Parathyroid adenoma (tissue), 2 donors: ENCODE results near the gene LRRTM2.

ENCODE experiments used
- H2AFZ ChIP-seq: fragments of 300-600 bp; sonication (generic); one replicate; pipeline ENCODE4 v1.7.0; 2017; ENCODE audit warnings: antibody characterized with exemption, mild to moderate bottlenecking
- H3K27ac ChIP-seq: fragments of 300-600 bp; sonication (generic); one replicate; pipeline ENCODE4 v1.7.0; 2017
- H3K27me3 ChIP-seq: fragments of 300-600 bp; sonication (generic); one replicate; pipeline ENCODE4 v1.7.0; 2017; ENCODE audit warnings: low read length; ENCODE audit not compliant: control insufficient read depth, insufficient read depth
- H3K36me3 ChIP-seq: fragments of 300-600 bp; sonication (generic); one replicate; pipeline ENCODE4 v1.7.0; 2017; ENCODE audit warnings: low read length; ENCODE audit not compliant: control insufficient read depth, insufficient read depth
- H3K4me1 ChIP-seq: fragments of 300-600 bp; sonication (generic); one replicate; pipeline ENCODE4 v1.7.0; 2017; ENCODE audit warnings: control low read depth
- H3K4me2 ChIP-seq: fragments of 300-600 bp; sonication (generic); one replicate; pipeline ENCODE4 v1.7.0; 2017; ENCODE audit warnings: low read length
- H3K4me3 ChIP-seq: fragments of 300-600 bp; sonication (generic); one replicate; pipeline ENCODE4 v1.7.0; 2017; ENCODE audit warnings: low read depth, low read length
- H3K79me2 ChIP-seq: fragments of 300-600 bp; sonication (generic); one replicate; pipeline ENCODE4 v1.7.0; 2017; ENCODE audit warnings: control low read depth
- H3K9ac ChIP-seq: fragments of 300-600 bp; sonication (generic); one replicate; pipeline ENCODE4 v1.7.0; 2017; ENCODE audit warnings: mild to moderate bottlenecking
- H3K9me3 ChIP-seq: fragments of 300-600 bp; sonication (generic); one replicate; pipeline ENCODE4 v1.7.0; 2017; ENCODE audit warnings: low read length; ENCODE audit not compliant: control insufficient read depth
- TF ChIP-seq, protein P1 (sequence below): fragments of 300-600 bp; sonication (generic); IDR thresholded peaks from one replicate; pipeline ENCODE4 v1.7.0; 2017; ENCODE audit warnings: antibody characterized with exemption, mild to moderate bottlenecking
- donor health status: primary hyperparathyroidism.

Gene LRRTM2

DNA sequence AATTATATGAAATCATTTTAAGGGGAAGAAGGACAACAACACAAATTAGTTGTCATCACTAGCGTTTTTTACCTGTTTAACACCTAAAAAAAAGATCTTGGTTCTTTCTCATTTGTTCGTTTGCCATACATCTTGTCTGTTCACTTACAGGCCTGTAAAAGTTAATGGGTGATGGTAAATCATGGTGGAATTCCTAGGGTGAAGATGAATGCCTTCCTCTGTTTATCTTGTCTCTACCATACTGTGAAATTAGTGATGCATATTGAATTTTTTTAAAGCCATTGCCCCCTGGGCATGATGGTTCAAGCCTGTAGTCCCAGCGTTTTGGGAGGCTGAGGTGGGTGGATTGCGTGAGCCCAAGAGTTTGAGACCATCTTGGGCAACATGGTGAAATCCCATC is 46.6 kb downstream of the LRRTM2 start:
- TF ChIP-seq, protein P1, sequence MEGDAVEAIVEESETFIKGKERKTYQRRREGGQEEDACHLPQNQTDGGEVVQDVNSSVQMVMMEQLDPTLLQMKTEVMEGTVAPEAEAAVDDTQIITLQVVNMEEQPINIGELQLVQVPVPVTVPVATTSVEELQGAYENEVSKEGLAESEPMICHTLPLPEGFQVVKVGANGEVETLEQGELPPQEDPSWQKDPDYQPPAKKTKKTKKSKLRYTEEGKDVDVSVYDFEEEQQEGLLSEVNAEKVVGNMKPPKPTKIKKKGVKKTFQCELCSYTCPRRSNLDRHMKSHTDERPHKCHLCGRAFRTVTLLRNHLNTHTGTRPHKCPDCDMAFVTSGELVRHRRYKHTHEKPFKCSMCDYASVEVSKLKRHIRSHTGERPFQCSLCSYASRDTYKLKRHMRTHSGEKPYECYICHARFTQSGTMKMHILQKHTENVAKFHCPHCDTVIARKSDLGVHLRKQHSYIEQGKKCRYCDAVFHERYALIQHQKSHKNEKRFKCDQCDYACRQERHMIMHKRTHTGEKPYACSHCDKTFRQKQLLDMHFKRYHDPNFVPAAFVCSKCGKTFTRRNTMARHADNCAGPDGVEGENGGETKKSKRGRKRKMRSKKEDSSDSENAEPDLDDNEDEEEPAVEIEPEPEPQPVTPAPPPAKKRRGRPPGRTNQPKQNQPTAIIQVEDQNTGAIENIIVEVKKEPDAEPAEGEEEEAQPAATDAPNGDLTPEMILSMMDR = no peak
- H3K27me3 ChIP-seq = no peaks in the 10 kb centered on the region
- no peaks in the 10 kb centered on the region for H3K4me1 ChIP-seq
- H3K27ac ChIP-seq = no peak overlapping the region
- no peak overlapping the region for H2AFZ ChIP-seq
- peaks cover 24% of the 10 kb centered on the region for H3K79me2 ChIP-seq
- no peak overlapping the region for H3K4me3 ChIP-seq
- H3K9ac ChIP-seq = no peak overlapping the region
- H3K9me3 ChIP-seq = no peaks in the 10 kb centered on the region
- no peak overlapping the region for H3K4me2 ChIP-seq
- H3K36me3 ChIP-seq = no peaks in the 10 kb centered on the region

DNA sequence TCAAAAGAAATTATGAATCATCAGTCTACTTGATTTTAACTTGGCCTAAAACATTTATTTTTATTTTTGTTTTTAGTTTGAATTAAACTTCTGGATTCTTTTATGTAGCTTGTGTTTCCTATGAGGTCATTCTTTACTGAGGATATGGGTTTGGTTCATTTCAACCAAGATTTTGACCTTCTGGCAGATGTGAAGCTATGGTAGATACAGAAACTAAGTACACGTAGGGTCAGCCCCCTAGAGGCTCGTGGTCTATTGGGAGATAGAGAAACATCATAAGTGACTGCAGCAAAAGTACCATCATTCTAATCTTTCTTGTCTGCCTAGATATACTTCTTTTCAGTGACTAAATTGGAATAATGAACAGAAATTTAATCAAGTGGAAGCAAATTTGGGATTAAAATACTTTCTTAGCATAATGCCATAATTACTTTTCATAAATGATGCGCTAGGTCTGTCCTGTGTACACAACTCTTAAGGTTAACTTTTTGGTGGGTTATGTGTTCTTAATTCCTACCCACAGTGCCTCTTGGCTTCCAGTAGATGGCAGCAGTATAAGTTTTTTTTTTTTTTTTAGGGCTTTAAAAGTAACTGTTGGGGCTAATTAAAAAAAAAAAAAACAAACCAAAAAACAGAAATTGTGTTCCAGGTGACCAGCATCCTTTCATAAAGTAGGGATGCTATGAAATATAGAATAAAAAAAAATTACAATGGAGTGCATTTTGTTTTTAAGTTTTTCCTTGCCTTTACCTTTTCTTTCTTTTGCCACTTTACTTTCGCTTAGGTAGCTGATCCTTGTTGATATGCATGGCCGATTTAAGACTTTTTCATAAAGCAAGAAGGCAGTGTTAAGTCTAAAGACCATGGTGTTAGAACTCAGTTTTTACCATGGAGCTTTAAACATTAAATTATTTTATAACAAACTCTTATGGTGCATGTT is 49.9 kb downstream of the LRRTM2 start:
- H3K4me1 ChIP-seq = no peaks in the 10 kb centered on the region
- peaks cover 26% of the 10 kb centered on the region for H3K79me2 ChIP-seq
- no peak overlapping the region for H2AFZ ChIP-seq
- H3K27me3 ChIP-seq = no peaks in the 10 kb centered on the region
- H3K9ac ChIP-seq = no peak overlapping the region
- H3K36me3 ChIP-seq = no peaks in the 10 kb centered on the region
- no peak overlapping the region for H3K4me3 ChIP-seq
- H3K27ac ChIP-seq = no peak overlapping the region
- TF ChIP-seq, protein P1 = peak; percentile 44
- no peaks in the 10 kb centered on the region for H3K9me3 ChIP-seq
- no peak overlapping the region for H3K4me2 ChIP-seq

DNA sequence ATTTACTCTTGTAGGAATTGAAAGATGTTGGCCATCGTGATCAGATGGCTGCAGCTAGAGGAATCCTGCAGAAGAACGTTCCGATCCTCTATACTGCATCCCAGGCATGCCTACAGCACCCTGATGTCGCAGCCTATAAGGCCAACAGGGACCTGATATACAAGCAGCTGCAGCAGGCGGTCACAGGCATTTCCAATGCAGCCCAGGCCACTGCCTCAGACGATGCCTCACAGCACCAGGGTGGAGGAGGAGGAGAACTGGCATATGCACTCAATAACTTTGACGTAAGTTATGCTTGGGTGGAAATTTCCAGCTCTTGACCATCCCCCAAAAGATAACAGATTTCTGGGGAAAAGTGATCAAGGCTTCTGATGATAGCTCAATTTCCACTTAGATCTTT is 50.6 kb downstream of the LRRTM2 start:
- Histone ChIP-seq H3K27me3 (no peaks in the 10 kb centered on the region), H3K4me2 (no peak overlapping the region), H3K36me3 (no peaks in the 10 kb centered on the region), H3K9ac (no peak overlapping the region), H3K27ac (no peak overlapping the region), H3K79me2 (peaks cover 28% of the 10 kb centered on the region), H2AFZ (no peak overlapping the region), H3K9me3 (no peaks in the 10 kb centered on the region), H3K4me3 (no peak overlapping the region), H3K4me1 (no peaks in the 10 kb centered on the region)
- TF ChIP-seq, protein P1 = no peak

DNA sequence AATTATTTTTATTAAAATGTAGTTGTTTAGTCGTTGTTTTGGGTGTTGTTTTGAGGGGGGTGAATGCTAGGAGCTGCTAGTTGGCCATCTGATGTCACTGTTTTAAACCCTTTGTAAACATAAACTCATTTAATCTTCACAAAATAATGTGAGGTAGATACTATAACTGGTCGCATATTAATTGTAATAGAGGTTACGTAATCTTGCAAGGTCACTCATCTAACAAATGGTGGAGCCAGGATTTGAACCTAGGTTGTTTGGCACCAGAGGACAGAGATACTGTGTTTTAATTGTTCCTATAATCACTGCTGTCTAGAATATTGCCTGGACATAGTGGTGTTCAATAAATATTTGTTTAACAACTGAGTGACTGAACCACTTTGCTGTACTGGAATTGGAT is 54.4 kb downstream of the LRRTM2 start:
- H3K4me2 ChIP-seq = no peak overlapping the region
- H3K79me2 ChIP-seq = peaks cover 35% of the 10 kb centered on the region
- no peak overlapping the region for H3K27ac ChIP-seq
- no peak overlapping the region for H2AFZ ChIP-seq
- H3K4me1 ChIP-seq = no peaks in the 10 kb centered on the region
- H3K27me3 ChIP-seq = no peaks in the 10 kb centered on the region
- no peak overlapping the region for H3K4me3 ChIP-seq
- H3K9ac ChIP-seq = no peak overlapping the region
- H3K36me3 ChIP-seq = no peaks in the 10 kb centered on the region
- TF ChIP-seq, protein P1 = no peak
- no peaks in the 10 kb centered on the region for H3K9me3 ChIP-seq

DNA sequence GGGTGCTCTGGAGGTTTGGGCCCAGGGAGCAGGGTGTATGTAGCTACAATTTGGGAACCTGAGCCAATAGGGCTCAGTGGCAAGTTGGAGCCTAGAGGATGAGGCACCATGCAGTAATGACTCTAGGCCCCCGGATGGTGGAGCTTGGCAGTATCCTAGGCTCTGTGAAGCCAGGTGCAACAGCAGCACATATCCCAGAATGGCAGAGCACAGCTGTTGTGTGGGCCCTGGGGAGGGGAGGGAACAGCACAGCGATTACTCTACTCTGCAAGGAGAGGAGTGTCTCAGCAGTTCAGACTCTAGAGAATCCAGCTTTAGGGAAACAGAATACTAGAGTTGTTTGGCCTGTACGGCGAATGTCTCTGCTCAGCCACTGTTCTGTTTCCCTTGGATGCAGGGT is 56.1 kb downstream of the LRRTM2 start:
- Histone ChIP-seq H2AFZ (no peak overlapping the region), H3K79me2 (peaks cover 38% of the 10 kb centered on the region), H3K27me3 (no peaks in the 10 kb centered on the region), H3K9me3 (no peaks in the 10 kb centered on the region), H3K27ac (no peak overlapping the region), H3K36me3 (no peaks in the 10 kb centered on the region), H3K9ac (no peak overlapping the region), H3K4me3 (no peak overlapping the region), H3K4me1 (no peaks in the 10 kb centered on the region), H3K4me2 (no peak overlapping the region)
- TF ChIP-seq, protein P1 = no peak
